Erythroblast (primary cell): ENCODE data around the gene HIP1.

Experiments used
- GATA1 ChIP-seq: IDR thresholded peaks from 2 replicates; pipeline ENCODE4 v1.6.1; 2011; ENCODE audit warnings: low read depth, mild to moderate bottlenecking, control low read depth, low read length, moderate library complexity
- POLR2A ChIP-seq: IDR thresholded peaks from 2 replicates; pipeline ENCODE4 v1.6.1; 2011; ENCODE audit warnings: mild to moderate bottlenecking, low read length

DNA sequence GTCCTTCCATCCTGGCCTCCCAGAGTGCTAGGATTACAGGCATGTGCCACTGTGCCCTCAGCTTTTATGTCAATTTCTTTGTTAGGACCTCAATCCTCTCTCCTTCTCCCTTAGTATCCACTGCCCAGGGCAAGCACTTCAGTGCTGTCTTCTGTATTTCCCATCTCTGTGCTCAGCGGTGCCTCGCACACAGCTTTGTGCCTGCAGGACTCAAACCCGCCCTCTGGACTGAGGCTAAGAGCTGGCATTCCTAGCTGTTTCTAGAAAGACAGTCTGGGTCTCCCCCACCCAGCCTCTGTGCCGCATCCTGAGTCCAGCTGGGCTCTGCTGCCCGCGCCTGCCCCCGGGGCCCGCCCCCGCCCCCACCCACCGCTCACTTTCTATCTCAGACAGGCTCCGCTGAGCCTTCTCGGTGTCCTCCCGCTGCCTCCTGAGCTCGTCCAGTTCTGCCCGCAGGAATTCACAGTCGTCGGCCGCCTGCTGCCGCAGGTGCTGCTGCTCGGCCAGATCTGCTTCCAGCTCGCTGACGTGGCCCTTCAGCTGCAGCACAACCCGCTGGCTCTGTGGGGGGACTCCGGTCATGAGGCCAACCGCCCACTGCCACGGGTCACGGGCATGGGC is 179.3 kb downstream of the HIP1 start:
- TF ChIP-seq POLR2A (no peak), GATA1 (no peak)
